HepG2 (cell line): Measurements from ENCODE around the gene LRRC4C. TPM values are rescaled to one million over a fixed set of nuclear protein-coding genes. Genes with fewer than 3 reads are reported as not detected.

Experiments used
- ATAD3A ChIP-seq: sonication (generic); formaldehyde crosslinking; IDR thresholded peaks from 2 replicates; pipeline ENCODE4 v1.4.0; 2020; ENCODE audit warnings: missing genetic modification reagents
- ATF1 ChIP-seq: IDR thresholded peaks from 2 replicates; pipeline ENCODE4 v1.6.1; 2016; ENCODE audit warnings: mild to moderate bottlenecking, control low read depth
- FOSL2 ChIP-seq: sonication (generic); formaldehyde crosslinking; IDR thresholded peaks from 2 replicates; pipeline ENCODE4 v1.4.0; 2020; ENCODE audit warnings: missing genetic modification reagents
- HOXA5 ChIP-seq: sonication (generic); formaldehyde crosslinking; IDR thresholded peaks from 2 replicates; pipeline ENCODE4 v1.4.0; 2020; ENCODE audit warnings: missing genetic modification reagents
- KDM6A ChIP-seq: IDR thresholded peaks from 2 replicates; pipeline ENCODE4 v1.6.1; 2016; ENCODE audit warnings: low read depth
- NR2F6 ChIP-seq, 2 experiments: IDR thresholded peaks; 2 replicates each; pipeline ENCODE4 v1.6.1; 2016; ENCODE audit warnings: antibody characterized with exemption in 1 of 2, mild to moderate bottlenecking in 1 of 2
- RAD21 ChIP-seq: fragments of 450-650 bp; formaldehyde crosslinking; IDR thresholded peaks from 2 replicates; pipeline ENCODE4 v1.5.0; 2020; ENCODE audit warnings: mild to moderate bottlenecking
- SKI ChIP-seq: fragments of 450-650 bp; IDR thresholded peaks from one replicate; pipeline ENCODE4 v1.6.1; 2018; ENCODE audit warnings: mild to moderate bottlenecking; ENCODE audit not compliant: partially characterized antibody
- TAF1 ChIP-seq: sonication (generic); formaldehyde crosslinking; IDR thresholded peaks from 2 replicates; pipeline ENCODE4 v1.4.0; 2020; ENCODE audit warnings: missing genetic modification reagents
- TOE1 ChIP-seq: sonication (generic); formaldehyde crosslinking; IDR thresholded peaks from 2 replicates; pipeline ENCODE4 v1.4.0; 2020; ENCODE audit warnings: mild to moderate bottlenecking, missing genetic modification reagents
- ZFP1 ChIP-seq: IDR thresholded peaks from 2 replicates; pipeline ENCODE4 v1.6.1; 2016
- ZNF235 ChIP-seq: sonication (generic); formaldehyde crosslinking; IDR thresholded peaks from 2 replicates; pipeline ENCODE4 v1.8.1; 2023; ENCODE audit warnings: mild to moderate bottlenecking, missing genetic modification reagents, borderline replicate concordance
- ZNF24 ChIP-seq: fragments of 450-650 bp; IDR thresholded peaks from 2 replicates; pipeline ENCODE4 v1.6.1; 2017; ENCODE audit warnings: antibody characterized with exemption, mild to moderate bottlenecking
- ZNF616 ChIP-seq: sonication (generic); formaldehyde crosslinking; IDR thresholded peaks from 2 replicates; pipeline ENCODE4 v1.5.0; 2020; ENCODE audit warnings: low read depth, mild to moderate bottlenecking, missing genetic modification reagents
- ZNF652 ChIP-seq: IDR thresholded peaks from 2 replicates; pipeline ENCODE4 v1.6.1; 2016; ENCODE audit warnings: low read depth, borderline replicate concordance
- ZNF816 ChIP-seq: sonication (generic); formaldehyde crosslinking; IDR thresholded peaks from 2 replicates; pipeline ENCODE4 v1.8.0; 2022; ENCODE audit warnings: missing genetic modification reagents, mild to moderate bottlenecking, borderline replicate concordance
- polyA plus RNA-seq, 8 experiments: library from polyadenylated mRNA; depleted of rRNA in 3 of 8; stranded (reverse) in 7 of 8; unstranded in 1 of 8; fragments of >200 nt; fragmentation: Illumina TruSeq in 4 of 8; extraction: Trizol in 4 of 8; gene quantifications; 2 replicates each; pipeline versions ENCODE4 v1.2.1 to v1.2.3, GENCODE V29; 2011 to 2016; ENCODE audit warnings: low read depth in 4 of 8, missing spikeins in 1 of 8, mixed read lengths in 1 of 8; ENCODE audit not compliant: insufficient read depth in 1 of 8
- total RNA-seq, 5 experiments: library from RNA; depleted of rRNA; stranded (reverse); fragments of >200 nt; fragmentation: Illumina TruSeq; extraction: Trizol; gene quantifications; 2 replicates each; pipeline ENCODE4 v1.2.3, GENCODE V29; 2016; ENCODE audit warnings: low read depth in 1 of 5
- TF ChIP-seq, protein P1 (sequence below): IDR thresholded peaks from 2 replicates; pipeline ENCODE4 v1.6.1; 2016; ENCODE audit warnings: mild to moderate bottlenecking
- TF ChIP-seq, protein P2 (sequence below): sonication (generic); formaldehyde crosslinking; IDR thresholded peaks from 2 replicates; pipeline ENCODE4 v1.5.0; 2020; ENCODE audit warnings: missing genetic modification reagents
- TF ChIP-seq, protein P3 (sequence below): sonication (generic); formaldehyde crosslinking; IDR thresholded peaks from 2 replicates; pipeline ENCODE4 v1.4.0; 2020; ENCODE audit warnings: missing genetic modification reagents
- TF ChIP-seq, protein P4 (sequence below): sonication (generic); formaldehyde crosslinking; IDR thresholded peaks from 2 replicates; pipeline ENCODE4 v1.5.0; 2020; ENCODE audit warnings: mild to moderate bottlenecking, missing genetic modification reagents, borderline replicate concordance
- TF ChIP-seq, protein P5 (sequence below): sonication (generic); formaldehyde crosslinking; IDR thresholded peaks from 2 replicates; pipeline ENCODE4 v1.8.1; 2022; ENCODE audit warnings: mild to moderate bottlenecking, missing genetic modification reagents

LRRC4C gene
- total and polyA plus RNA-seq, 2 of the 13 experiments (the other 11 are each of a cell fraction or from before 2014, with no cell fraction given): not detected

DNA sequence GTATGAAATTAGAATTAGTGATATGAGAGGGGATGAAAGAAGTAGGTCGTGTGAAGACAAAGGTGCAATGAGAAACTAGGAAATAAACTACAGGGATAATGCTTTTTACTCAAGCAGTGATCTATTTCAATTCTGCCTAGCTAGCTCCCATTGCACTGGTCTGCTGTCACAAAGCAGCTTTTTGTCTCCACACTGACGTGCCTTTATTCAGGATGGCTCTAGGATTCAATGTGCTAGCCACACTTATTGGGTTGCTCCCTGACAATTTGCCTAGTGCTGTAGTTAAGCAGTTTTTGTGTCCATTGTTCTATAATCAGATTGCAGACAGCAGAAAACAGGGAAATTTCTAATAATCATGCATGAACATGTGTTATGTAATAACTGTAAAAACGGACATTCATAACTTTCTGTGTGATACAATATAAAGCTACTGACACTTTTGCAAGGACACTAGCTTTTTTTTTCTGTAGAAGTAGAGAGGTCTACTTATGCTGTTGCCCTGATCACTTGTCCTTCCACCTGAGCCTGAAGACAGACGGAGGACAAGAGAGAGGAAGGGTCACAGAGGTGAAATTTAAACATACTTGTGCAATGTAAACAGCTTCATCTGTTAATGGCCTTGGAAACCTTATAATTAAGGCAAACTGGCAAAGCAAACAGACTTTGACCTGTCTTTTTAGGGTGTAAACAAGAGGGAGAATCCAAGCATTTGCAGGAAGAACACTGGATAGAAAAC is 269.6 kb downstream of the LRRC4C start (continued):
- TF ChIP-seq, protein P1, sequence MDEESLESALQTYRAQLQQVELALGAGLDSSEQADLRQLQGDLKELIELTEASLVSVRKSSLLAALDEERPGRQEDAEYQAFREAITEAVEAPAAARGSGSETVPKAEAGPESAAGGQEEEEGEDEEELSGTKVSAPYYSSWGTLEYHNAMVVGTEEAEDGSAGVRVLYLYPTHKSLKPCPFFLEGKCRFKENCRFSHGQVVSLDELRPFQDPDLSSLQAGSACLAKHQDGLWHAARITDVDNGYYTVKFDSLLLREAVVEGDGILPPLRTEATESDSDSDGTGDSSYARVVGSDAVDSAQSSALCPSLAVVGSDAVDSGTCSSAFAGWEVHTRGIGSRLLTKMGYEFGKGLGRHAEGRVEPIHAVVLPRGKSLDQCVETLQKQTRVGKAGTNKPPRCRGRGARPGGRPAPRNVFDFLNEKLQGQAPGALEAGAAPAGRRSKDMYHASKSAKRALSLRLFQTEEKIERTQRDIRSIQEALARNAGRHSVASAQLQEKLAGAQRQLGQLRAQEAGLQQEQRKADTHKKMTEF (CRISPR knock-in tag): peak; percentile 40; the same call in 1 of the 2 replicates
- no peak; the same call in 1 of the 2 replicates for TF ChIP-seq ATF1 (CRISPR knock-in tag)
- TF ChIP-seq ZNF24: no peak
- no peak for TF ChIP-seq ZNF652 (CRISPR knock-in tag)
- TF ChIP-seq, protein P2, sequence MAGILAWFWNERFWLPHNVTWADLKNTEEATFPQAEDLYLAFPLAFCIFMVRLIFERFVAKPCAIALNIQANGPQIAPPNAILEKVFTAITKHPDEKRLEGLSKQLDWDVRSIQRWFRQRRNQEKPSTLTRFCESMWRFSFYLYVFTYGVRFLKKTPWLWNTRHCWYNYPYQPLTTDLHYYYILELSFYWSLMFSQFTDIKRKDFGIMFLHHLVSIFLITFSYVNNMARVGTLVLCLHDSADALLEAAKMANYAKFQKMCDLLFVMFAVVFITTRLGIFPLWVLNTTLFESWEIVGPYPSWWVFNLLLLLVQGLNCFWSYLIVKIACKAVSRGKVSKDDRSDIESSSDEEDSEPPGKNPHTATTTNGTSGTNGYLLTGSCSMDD (CRISPR knock-in tag): no peak
- TF ChIP-seq ATAD3A (CRISPR knock-in tag): no peak
- TF ChIP-seq KDM6A (CRISPR knock-in tag): peak; percentile 81
- TF ChIP-seq, protein P3, sequence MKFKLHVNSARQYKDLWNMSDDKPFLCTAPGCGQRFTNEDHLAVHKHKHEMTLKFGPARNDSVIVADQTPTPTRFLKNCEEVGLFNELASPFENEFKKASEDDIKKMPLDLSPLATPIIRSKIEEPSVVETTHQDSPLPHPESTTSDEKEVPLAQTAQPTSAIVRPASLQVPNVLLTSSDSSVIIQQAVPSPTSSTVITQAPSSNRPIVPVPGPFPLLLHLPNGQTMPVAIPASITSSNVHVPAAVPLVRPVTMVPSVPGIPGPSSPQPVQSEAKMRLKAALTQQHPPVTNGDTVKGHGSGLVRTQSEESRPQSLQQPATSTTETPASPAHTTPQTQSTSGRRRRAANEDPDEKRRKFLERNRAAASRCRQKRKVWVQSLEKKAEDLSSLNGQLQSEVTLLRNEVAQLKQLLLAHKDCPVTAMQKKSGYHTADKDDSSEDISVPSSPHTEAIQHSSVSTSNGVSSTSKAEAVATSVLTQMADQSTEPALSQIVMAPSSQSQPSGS (CRISPR knock-in tag): no peak
- TF ChIP-seq SKI: no peak
- TF ChIP-seq ZNF616: no peak
- TF ChIP-seq ZNF235 (CRISPR knock-in tag): no peak
- TF ChIP-seq TOE1 (CRISPR knock-in tag): no peak
- no peak for TF ChIP-seq FOSL2 (CRISPR knock-in tag)
- TF ChIP-seq, protein P4, sequence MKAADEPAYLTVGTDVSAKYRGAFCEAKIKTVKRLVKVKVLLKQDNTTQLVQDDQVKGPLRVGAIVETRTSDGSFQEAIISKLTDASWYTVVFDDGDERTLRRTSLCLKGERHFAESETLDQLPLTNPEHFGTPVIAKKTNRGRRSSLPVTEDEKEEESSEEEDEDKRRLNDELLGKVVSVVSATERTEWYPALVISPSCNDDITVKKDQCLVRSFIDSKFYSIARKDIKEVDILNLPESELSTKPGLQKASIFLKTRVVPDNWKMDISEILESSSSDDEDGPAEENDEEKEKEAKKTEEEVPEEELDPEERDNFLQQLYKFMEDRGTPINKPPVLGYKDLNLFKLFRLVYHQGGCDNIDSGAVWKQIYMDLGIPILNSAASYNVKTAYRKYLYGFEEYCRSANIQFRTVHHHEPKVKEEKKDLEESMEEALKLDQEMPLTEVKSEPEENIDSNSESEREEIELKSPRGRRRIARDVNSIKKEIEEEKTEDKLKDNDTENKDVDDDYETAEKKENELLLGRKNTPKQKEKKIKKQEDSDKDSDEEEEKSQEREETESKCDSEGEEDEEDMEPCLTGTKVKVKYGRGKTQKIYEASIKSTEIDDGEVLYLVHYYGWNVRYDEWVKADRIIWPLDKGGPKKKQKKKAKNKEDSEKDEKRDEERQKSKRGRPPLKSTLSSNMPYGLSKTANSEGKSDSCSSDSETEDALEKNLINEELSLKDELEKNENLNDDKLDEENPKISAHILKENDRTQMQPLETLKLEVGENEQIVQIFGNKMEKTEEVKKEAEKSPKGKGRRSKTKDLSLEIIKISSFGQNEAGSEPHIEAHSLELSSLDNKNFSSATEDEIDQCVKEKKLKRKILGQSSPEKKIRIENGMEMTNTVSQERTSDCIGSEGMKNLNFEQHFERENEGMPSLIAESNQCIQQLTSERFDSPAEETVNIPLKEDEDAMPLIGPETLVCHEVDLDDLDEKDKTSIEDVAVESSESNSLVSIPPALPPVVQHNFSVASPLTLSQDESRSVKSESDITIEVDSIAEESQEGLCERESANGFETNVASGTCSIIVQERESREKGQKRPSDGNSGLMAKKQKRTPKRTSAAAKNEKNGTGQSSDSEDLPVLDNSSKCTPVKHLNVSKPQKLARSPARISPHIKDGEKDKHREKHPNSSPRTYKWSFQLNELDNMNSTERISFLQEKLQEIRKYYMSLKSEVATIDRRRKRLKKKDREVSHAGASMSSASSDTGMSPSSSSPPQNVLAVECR: no peak
- no peak for TF ChIP-seq ZNF816 (CRISPR knock-in tag)
- TF ChIP-seq, protein P5, sequence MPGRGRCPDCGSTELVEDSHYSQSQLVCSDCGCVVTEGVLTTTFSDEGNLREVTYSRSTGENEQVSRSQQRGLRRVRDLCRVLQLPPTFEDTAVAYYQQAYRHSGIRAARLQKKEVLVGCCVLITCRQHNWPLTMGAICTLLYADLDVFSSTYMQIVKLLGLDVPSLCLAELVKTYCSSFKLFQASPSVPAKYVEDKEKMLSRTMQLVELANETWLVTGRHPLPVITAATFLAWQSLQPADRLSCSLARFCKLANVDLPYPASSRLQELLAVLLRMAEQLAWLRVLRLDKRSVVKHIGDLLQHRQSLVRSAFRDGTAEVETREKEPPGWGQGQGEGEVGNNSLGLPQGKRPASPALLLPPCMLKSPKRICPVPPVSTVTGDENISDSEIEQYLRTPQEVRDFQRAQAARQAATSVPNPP (CRISPR knock-in tag): no peak
- no peak for TF ChIP-seq RAD21 (CRISPR knock-in tag)
- TF ChIP-seq ZFP1: no peak
- peak; percentile 76 for TF ChIP-seq NR2F6 (IDR thresholded peaks at IDR 0.05)
- peak; percentile 88 for TF ChIP-seq NR2F6 (CRISPR knock-in tag; IDR thresholded peaks at IDR 0.05)
- no peak for TF ChIP-seq HOXA5 (CRISPR knock-in tag)
- TF ChIP-seq TAF1 (CRISPR knock-in tag): no peak
